Stimulated activated naive CD4-positive, alpha-beta T cell (primary cell): ENCODE results near the gene TMUB1.
A peak's percentile ranks its signal among the peaks of the same experiment; 100 is the strongest.

Source experiments
- DNase-seq, 6 experiments: peaks; one replicate each; lab custom pipeline; 2025; lab: John Stamatoyannopoulos, UW

Gene TMUB1

DNA sequence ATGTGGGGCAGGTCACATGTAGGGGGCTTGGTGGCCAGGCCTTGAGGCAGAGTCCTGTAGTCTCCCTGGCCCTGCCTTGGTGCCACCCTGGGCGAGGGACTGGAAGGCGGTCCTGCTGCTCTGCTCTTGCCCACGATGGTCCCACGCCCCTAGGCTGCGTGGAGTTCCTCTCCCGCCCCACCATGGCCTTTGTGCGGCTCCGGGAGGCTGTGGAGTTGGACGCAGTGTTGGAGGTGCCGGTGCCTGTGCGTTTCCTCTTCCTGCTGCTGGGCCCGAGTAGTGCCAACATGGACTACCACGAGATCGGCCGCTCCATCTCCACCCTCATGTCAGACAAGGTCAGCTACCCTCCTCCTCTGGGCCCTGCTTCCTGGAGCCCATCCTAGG, 12.7 kb downstream of the TMUB1 start:
- no peak for DNase-seq

DNA sequence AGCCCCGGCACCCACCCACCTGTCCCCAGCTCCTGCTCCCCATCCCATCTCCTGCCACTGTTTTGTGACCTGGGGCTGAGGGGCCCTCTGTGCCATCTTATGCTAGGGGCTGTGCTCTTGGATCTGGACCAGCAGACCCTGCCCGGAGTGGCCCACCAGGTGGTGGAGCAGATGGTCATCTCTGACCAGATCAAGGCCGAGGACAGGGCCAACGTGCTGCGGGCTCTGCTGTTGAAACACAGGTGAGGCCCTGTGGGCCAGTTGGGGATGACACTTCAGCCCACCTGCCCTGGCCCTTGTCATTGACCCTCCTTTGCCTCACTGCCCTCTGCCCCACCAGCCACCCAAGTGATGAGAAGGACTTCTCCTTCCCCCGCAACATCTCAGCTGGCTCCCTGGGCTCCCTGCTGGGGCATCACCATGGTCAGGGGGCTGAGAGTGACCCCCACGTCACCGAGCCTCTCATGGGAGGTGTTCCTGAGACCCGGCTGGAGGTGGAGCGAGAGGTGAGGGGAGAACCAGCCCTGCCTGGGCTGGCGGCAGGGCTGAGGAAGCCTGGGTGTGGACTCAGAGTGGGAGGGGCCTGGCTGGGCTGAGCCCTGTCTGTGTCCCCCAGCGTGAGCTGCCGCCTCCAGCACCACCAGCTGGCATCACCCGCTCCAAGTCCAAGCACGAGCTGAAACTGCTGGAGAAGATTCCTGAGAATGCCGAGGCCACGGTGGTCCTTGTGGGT, 13.3 kb downstream of the TMUB1 start:
- DNase-seq, result no peak

DNA sequence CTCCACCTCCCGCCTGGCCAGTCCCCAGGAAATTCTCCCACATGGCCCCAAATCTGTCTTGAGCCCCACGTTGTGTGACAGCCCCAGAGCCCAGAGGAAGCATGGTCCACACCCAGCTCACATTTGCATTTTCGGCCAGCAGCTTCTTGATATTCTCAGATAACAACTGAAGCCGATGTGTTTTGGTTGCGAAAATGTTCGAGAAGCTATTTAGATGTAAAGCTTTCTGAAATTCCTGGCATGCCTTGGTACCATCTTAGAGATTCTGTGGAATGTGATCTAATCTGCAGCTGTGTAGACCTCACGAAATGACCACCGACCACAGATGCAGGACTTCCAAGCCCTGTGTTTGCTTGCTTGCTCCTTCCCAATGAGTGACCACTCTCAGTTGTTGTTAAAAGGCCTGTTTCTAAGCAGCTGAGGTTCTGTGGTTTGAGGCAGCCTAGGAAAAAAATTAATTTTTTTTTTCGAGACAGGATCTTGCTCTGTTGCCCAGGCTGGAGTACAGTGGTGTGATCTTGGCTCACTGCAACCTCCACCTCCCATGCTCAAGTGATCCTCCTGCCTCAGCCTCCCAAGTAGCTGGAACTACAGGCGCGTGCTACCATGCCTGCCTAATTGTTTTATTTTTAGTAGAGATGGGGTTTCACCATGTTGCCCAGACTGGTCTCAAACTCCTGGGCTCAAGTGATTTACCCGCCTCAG, 15.1 kb downstream of the TMUB1 start:
- no peak for DNase-seq

DNA sequence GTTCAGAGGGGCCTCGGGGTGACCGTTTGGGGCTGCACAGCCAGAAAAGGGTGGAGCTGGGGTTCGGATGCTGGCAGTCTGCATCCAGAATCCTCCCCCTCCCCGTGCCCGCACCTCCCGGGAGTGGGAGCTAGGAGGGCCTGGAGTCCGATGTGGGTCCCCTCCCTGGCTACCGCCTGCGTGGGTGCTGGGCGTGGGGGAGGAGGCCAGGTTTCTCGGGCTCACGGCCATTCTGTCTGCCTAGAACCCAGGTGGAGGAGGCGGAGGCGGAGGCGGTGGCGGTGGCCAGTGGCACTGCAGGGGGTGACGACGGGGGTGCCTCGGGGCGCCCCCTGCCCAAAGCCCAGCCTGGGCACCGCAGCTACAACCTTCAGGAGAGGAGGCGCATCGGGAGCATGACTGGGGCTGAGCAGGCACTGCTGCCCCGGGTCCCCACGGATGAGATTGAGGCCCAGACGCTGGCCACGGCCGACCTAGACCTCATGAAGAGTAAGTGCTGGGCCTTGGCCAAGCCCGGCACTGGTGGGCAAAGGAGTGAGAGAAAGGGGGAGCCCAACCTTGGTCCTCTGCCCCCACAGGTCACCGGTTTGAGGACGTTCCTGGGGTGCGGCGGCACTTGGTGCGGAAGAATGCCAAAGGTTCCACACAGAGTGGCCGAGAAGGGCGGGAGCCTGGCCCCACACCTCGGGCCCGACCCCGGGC, 16.9 kb downstream of the TMUB1 start:
- no peak for DNase-seq

DNA sequence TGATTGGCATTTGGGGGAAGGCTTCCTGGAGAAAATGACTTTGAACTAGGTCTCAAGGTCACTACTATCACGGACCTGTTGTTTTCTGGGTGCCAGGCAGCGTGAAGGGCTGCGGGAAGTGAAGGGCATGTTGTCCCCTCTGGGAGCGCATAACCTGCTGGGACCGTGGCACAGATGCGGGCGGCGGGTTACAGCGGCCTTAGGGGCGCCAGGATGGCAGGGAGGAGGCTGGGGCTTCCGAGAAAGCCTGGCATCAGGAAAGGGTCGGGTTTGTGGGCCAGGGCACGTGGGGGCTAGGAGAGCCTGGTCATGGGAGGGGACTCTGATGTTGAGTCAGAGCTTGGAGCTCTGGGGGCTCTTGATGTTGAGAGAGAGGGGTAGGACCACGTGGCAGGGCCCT, 17.8 kb downstream of the TMUB1 start:
- no peak for DNase-seq

DNA sequence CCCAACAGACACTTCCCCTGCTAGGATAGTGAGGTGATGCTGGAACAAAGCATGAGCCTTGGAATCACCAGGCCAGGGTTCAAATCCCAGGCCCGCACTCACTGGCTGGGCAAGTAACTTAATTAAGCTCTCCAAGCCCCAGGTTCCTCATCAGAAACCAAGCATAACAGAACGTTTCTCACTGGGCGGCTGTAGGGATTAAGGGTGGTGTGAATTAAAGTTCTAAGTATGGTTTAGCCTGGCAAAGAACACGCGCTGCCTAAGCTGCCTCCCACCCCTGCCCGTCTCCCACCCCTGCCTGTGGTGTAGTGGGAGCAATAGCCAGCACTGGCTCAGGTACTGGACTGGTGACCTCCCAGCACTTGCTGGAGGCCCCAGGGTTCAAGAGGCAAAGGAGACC, 18.3 kb downstream of the TMUB1 start:
- DNase-seq, result no peak

DNA sequence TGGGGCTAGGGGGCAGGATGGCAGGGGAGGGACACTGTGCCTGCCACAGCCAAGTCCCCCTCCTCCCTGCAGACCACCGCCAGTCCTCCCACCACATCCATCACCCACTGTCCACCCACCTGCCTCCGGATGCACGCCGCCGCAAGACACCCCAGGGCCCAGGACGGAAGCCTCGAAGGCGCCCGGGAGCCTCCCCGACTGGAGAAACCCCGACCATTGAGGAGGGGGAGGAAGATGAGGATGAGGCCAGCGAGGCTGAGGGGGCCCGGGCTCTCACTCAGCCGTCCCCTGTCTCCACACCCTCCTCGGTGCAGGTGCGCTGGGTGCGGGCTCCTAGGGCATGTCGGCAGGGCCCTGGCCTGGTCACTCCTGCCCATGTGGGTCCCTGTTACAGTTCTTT, 18.8 kb downstream of the TMUB1 start:
- no peak for DNase-seq

DNA sequence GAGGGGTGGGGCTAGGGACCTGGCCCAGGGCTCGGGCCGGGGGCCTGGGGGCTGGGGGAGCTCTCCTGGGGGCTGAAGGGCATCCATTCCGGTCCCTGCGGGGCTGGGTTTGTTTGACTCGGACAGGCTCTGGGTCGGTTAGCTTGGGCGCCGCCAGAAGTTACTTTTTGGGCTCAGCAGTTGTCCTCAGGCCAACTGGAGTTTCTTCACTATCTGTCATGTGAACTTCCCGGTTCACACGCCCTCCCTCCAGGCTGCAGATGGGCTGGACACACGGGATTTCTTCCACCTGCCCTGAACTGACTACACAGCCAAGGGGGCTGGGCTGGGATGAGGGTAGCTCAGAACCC, 20.1 kb downstream of the TMUB1 start:
- no peak for DNase-seq

DNA sequence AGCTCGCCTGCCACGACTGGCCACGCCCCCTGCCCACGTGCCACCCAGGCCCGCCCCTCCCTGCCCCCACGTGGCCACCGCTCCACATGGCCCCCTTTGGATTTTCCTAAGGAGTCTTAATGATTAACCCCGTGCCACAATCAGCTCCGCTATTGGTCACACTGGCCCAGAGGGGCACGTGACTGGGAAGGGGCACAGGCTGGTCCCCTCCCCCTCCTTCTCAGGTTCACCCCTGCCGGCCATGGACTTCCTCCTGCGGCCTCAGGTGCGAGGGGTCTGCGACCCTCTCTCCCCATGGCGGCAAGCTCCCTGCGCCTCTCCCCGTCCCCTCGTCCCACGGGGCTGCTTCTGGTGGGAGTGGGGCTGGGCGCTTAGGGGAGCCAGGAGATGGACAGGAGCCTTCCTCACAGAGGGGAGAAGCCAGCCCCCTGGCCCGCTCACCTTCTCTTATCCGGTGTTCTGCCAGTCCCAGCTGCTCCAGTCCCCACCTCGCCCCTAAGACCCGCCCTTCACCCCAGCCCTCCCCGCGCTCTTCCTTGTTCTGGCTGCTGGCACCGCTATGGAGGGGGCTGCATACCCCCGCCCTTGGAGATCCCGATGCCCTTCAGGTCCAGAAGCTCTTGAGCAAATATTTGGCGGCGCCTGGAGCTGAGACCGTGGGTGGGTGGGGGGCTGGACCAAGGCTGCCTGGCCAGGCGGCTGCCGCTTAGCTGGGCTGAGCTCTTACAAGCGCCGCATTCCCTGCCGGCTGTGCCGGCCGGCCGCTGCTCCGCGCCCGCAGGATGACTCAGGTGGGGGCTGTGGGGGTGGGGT, 20.7 kb downstream of the TMUB1 start:
- DNase-seq, result no peak

DNA sequence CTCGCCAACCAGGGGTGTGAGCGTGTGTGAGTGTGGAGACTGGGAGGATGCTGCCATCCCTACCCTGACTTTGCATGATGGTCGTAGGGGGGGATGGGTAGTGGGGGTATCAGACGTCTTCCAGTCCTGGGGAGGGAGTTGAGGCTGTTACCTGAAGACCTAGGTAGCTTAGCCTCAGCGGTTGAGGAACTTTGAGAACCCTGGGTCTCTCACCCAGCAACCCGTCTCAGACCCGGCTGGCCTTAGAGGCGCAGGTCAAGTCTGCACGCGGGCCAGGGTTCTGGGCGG, 21.2 kb downstream of the TMUB1 start:
- no peak for DNase-seq

DNA sequence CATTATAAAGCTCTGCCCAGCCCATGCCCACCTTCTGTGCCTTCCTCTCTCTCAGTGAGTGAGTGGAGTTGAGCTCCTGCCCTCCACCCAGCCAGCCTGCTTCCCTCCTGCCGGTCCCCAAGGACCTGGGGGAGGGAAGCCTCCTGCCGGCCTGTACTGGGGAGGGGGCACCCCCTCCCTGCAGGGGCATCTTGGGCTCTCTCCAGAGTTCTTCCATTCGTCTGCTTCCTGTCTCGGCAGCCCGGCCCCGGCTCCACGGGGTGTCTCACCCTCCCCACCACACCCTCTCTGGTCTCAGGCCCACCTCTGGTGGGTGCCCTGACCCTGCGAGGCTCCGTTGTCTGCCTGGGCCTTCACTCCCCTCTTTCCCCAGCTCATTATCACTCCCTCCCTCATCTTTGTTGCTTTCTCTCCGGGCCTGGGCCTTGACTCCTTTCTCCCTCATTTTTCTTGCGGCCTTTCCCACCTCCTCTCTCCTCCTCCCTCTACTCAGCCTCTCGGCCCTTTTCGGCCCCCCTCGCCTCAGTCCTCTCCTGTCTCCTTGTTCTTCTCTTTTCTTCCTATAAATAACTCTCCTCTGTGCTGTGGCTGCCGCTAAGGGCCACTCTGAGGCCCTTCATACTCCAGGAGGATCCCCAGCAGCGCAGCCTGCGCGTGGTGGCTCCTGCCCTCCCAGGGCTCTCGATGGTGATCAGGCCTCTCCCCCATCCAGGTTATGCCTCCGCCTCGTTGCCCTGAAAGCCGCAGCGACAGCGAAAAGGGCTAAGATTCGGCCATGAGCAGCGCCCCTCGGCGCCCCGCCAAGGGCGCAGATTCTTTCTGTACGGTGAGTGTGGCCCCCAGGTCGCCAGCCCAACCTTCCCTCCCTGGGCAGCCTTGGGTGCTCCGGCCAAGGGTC, 21.8 kb downstream of the TMUB1 start:
- DNase-seq, result no peak

DNA sequence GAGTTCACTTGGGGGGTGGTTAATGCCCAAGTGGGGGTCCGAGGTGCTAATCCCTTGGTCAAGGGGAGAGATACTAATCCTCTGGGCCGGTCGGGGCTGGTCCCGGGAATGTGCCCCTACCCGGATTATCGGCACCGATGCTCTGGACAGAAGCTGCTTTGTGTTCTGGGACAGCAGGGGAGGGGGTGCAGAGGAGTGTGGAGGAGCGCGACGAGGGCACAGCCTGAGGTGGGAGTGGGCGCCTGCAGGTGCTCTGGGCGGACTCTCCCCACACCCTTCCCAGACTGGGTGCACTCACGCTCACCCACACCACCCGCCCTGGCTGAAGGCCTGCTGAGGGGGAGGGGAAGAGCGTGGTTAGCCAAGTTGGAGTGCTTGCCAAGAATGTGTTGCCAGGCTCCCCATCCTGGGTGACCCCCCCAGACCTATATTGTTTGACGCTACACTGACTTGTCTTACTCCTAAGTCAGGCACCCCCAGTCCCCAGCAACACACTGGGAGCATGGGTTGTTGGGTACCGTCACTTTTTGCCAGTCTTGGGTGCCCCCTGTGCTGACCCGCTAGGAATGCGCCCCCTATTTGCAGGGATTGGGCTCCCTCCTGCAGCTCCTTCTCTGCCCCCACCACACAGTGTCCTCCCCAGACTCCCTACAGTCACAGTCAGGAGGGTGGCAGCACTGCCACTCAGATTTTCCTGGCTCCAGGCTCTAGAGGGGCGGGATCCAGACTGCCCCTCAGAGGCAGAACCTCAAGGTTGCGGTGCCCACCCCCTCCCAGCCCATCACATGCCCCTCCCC, 22.7 kb downstream of the TMUB1 start:
- no peak for DNase-seq

DNA sequence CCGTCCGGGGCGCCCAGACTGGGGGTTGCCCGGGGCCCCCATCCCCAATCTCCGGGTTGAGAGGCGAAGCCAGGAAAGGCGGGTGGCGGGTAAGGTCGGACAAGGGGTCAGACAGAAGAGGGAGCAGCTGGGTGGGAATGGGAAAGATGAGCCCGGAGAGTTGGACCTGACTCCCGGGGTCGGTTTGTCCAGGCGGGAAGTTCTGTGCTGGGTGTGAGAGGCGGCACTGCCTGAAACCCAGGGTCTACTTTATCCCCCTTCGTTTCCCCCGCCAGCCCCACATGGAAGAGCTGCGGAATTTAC, 23.2 kb downstream of the TMUB1 start:
- no peak for DNase-seq

DNA sequence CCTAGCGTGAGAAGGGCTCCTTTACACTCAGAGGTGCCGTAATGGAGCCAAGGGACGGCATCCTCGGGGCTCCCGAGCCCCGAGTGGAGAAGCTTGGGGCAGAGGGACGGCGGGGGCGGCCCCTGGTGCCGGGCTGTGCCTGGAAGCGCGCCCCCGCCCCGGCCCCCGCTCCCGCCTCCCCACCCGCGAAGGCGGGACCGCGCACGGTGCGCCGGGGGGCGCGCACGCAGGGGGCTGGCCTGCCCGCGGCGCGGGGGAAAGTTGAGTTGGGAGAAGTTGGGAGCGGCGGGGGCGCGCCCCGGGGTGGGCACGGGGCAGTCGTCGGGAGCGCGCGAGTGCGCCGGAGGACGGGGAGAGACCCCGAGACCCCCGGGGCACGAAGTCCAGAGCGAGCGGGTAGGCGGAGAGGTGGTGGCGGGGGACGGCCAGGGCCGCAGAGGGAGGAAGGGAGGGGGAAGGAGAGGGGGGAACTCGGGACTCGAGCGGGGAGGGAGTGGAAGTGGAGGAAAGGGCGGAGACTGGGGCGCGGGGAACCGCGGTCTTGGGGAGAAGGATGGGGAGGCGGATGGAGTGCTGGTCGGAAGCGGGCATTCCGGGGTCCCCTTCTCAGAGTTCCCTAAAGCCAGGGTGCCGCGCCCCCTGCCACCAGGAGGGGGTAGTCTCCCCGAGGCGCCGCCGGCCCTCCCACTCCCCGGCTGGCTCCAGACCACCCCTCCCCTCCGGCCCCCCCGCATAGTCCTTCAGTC, 23.8 kb downstream of the TMUB1 start, which contains the start of gene SLC4A2:
SLC4A2 (plus strand) TSS at position 223 of the 746 bp plus-strand sequence. CDS start 2,399 bp downstream, outside the sequence.
- DNase-seq, result peak; percentile 32 to 68 (median 60)

DNA sequence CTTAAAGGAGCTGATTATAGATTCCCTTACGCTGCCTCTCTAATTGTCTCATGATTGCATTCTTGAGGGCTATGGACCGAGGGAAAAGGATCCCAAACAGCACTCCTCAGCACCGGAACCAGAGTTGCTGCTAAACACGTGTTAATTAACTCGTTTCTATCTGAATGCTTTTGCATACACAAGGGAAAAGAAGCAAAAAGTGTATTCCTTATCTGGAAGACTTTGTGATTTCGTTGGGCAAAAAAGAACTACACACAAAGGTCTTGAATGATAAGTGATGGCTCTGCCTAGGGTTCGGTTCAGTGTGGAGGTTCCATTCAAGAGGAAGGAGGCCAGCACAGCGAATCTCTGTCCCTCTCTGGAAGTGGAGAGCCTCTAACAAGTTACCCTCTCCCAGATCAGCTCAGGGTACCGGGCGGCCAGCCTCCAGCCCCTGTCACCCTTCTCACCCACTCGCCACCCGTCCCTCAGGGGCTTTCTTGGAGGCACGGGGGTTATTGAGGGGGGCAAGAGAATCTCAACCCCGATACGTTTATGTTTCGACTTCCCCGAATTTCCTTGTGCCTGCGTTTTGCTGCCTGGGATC, 24.4 kb downstream of the TMUB1 start:
- DNase-seq, result peak in 3 of 6 experiments; percentile 31 to 61 (median 56)

DNA sequence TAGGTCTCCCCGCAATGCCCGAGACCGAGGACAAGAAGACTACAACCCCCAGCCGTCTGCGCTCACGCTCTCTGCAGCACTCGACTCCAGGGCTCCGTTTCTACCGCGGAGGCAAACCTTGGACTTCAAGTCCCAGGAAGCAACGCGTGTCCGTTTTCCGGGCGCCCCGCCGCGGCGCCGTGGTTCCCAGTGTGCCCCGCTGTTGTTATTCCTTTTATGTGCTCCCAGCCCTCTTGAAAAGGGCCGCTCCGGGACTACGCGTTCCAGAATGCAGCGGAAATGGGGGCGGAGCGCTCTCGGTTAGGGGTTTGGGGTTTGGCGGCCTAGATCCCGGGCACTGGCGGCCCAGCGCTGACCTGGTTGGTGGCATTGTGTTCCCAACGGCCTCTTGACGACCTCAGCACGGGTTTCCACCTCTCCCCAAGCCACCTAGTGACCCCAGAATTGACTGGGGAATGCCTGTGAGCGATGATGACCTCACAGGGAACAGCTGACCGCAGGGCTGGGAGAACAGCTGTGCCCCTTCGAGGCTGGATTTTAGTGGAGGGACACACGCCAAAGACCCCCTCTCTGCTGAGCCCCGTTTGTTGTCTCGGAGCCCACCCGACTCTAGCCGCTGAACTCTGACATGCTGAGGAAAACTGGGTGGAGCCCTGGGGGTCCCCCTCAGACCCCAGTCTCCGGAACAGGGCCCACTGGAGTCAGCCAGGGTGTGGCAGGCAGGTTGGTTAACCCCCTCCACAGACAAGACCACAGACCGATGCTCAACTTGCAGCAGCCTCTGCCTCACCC, 25.1 kb downstream of the TMUB1 start:
- DNase-seq, result peak; percentile 93 to 98 (median 96)

DNA sequence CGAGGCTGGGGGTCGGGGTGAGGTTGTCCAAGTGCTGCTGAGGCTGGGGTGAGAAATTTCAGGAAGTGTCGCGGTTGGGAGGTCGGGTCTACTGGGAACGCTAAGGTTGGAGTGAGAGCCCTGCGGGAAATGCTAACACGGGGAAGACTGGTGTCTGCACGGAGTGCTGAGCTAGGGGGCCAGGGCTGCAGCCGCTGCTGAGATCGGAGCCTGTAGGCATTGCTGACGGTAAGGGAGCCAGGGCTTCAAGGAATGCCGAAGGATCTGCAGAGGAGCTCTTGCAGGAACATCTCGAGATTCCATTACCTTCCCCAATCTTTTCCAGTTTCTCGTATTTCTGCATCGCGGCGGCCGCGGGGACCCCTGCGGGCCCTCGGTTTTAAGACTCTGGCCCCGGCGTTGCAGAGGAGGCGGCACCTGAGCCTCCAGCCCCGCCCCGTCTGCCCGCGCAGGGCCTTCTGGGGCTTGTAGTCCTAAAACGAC, 25.7 kb downstream of the TMUB1 start, which contains the start of gene CDK5:
CDK5 (minus strand) TSS at position 392 of the 483 bp plus-strand sequence; CDS start at position 343, 49 bp downstream.
- no peak for DNase-seq
